Dermis microvascular lymphatic vessel endothelial cell (primary cell): ENCODE measurements around the gene BRD1. TPM values are rescaled to one million over a fixed set of nuclear protein-coding genes. Genes with fewer than 3 reads are reported as not detected.
"Not testable (repeated sequence)": the region's sequence is repeated elsewhere in the genome, so short reads cannot be mapped to it uniquely, and the experiment has no call there.

Source experiments
- DNase-seq, 2 donors: peaks; one replicate each; pipeline versions ENCODE4 v3.0.0 to v3.0.0-alpha.2; 2010; ENCODE audit warnings: low read depth in 2 of 2
- total RNA-seq: library from RNA; depleted of rRNA; stranded (reverse); fragments of >200 nt; gene quantifications from 2 replicates; pipeline ENCODE4 v1.2.1, GENCODE V29; 2014

BRD1 gene
- total RNA-seq, 1 donor from 2014 or later = 16.8 TPM

GRCh38 chr22:49827271-49827852 is 311 bp downstream of the BRD1 start:
- DNase-seq = peak in 1 of 2 donors; percentile 27

GRCh38 chr22:49826603-49827270 is 936 bp downstream of the BRD1 start:
- peak in 1 of 2 donors; percentile 49 for DNase-seq

GRCh38 chr22:49825944-49826602 is 1.6 kb downstream of the BRD1 start:
- peak in 1 of 2 donors; percentile 44 for DNase-seq

- DNase-seq = peak in 1 of 2 donors; percentile 16
Measured at GRCh38 chr22:49825436-49825835, 2.2 kb downstream of the BRD1 start.

GRCh38 chr22:49824936-49825335 is 2.7 kb downstream of the BRD1 start:
- DNase-seq = no peak

- DNase-seq = no peak
Measured at GRCh38 chr22:49824185-49824925, 3.3 kb downstream of the BRD1 start.

GRCh38 chr22:49823289-49824045 is 4.2 kb downstream of the BRD1 start:
- DNase-seq = no peak

- DNase-seq = not testable (repeated sequence)
Measured at GRCh38 chr22:49821741-49822140, 5.9 kb downstream of the BRD1 start.

- DNase-seq = no peak
Measured at GRCh38 chr22:49820984-49821383, 6.7 kb downstream of the BRD1 start.

GRCh38 chr22:49817359-49817758 is 10.3 kb downstream of the BRD1 start:
- DNase-seq = no peak

- no peak for DNase-seq
Measured at GRCh38 chr22:49815641-49816091, 12.0 kb downstream of the BRD1 start.

GRCh38 chr22:49814856-49815255 is 12.8 kb downstream of the BRD1 start:
- DNase-seq = no peak

- no peak for DNase-seq
Measured at GRCh38 chr22:49814164-49814686, 13.4 kb downstream of the BRD1 start.

- peak in 1 of 2 donors; percentile 21 for DNase-seq
Measured at GRCh38 chr22:49812838-49813237, 14.8 kb downstream of the BRD1 start.

- DNase-seq = no peak
Measured at GRCh38 chr22:49811020-49811791, 16.5 kb downstream of the BRD1 start.

- DNase-seq = peak in 1 of 2 donors; percentile 23
Measured at GRCh38 chr22:49810363-49811019, 17.2 kb downstream of the BRD1 start.

- DNase-seq = no peak
Measured at GRCh38 chr22:49807780-49808708, 19.6 kb downstream of the BRD1 start.

- DNase-seq = no peak
Measured at GRCh38 chr22:49807129-49807528, 20.5 kb downstream of the BRD1 start.
